ENCODE data around the gene TVP23C. TPM values are rescaled to one million over a fixed set of nuclear protein-coding genes. Genes with fewer than 3 reads are reported as not detected.
A peak's percentile ranks its signal among the peaks of the same experiment; 100 is the strongest.
"Not testable (repeated sequence)": the region's sequence is repeated elsewhere in the genome, so short reads cannot be mapped to it uniquely, and the experiment has no call there.

The TVP23C gene
- total RNA-seq, 2 donors from 2014 or later, result 9.7 to 18.4 TPM

DNA sequence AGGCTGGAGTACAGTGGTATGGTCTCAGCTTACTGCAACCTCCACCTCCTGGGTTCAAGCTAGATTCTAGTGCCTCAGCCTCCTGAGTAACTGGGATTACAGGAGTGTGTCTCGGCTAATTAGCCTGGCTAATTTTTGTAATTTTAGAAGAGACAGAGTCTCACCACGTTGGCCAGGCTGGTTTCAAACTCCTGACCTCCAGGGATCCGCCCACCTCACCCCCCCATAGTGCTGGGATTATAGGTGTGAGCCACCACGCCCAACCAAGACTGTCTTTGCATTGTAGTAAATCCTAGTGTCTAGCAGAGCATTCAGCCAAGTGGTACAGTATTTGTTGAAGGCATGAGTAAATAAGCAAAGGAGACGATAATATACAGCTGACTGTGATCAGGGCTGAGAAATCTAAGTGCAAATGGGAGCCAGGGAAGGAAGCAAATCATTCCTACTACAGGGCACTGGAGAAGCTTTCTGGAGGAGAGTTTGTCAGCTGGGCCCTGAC lies 5.9 kb downstream of the TVP23C start:
- H3K27me3 Mint-ChIP-seq; H3K4me3 Mint-ChIP-seq; ATAC-seq (replicated peaks); H3K27ac Mint-ChIP-seq; H3K4me1 Mint-ChIP-seq; H3K9me3 Mint-ChIP-seq: not testable (repeated sequence)
- peaks cover 12% of the 10 kb centered on the region for H3K36me3 Mint-ChIP-seq (ENCODE audit: low read depth)

DNA sequence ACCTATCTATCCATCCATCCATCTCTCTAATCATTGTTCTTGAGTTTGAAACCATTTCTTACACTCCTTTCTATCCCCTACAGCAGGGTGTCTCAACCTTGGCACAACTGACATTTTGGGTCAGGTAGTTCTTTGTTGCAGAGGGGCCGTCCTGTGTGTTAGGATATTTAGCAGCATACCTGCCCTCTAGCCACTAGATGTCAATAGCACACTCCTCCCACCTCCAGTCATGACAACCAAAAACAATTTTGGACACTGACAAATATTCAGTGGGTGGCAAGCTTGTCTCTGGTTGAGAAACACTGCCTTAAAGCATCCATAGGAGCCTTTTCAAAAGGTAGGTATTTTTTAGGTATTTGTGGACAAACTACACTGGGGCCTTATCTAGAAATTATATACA lies 10.4 kb downstream of the TVP23C start:
- peak; percentile 43 for ATAC-seq (replicated peaks)
- H3K9me3 Mint-ChIP-seq, H3K27me3 Mint-ChIP-seq, H3K4me1 Mint-ChIP-seq, H3K4me3 Mint-ChIP-seq, H3K27ac Mint-ChIP-seq: not testable (repeated sequence)
- H3K36me3 Mint-ChIP-seq (ENCODE audit: low read depth), result peaks cover 19% of the 10 kb centered on the region

GRCh38 chr17:15549552-15549951 lies 13.7 kb downstream of the TVP23C start:
- not testable (repeated sequence) for H3K4me3 Mint-ChIP-seq; H3K27ac Mint-ChIP-seq; H3K27me3 Mint-ChIP-seq; H3K9me3 Mint-ChIP-seq; ATAC-seq (replicated peaks); H3K4me1 Mint-ChIP-seq
- H3K36me3 Mint-ChIP-seq (ENCODE audit: low read depth), result peaks cover 32% of the 10 kb centered on the region

GRCh38 chr17:15546604-15547003 lies 16.7 kb downstream of the TVP23C start:
- ATAC-seq (replicated peaks); H3K9me3 Mint-ChIP-seq; H3K4me3 Mint-ChIP-seq; H3K27ac Mint-ChIP-seq; H3K4me1 Mint-ChIP-seq; H3K27me3 Mint-ChIP-seq: not testable (repeated sequence)
- H3K36me3 Mint-ChIP-seq (ENCODE audit: low read depth), result peaks cover 46% of the 10 kb centered on the region

GRCh38 chr17:15540371-15541219 lies 22.7 kb downstream of the TVP23C start:
- H3K27ac Mint-ChIP-seq; H3K27me3 Mint-ChIP-seq; ATAC-seq (replicated peaks); H3K9me3 Mint-ChIP-seq; H3K4me3 Mint-ChIP-seq; H3K4me1 Mint-ChIP-seq: not testable (repeated sequence)
- peaks cover 55% of the 10 kb centered on the region for H3K36me3 Mint-ChIP-seq (ENCODE audit: low read depth)

DNA sequence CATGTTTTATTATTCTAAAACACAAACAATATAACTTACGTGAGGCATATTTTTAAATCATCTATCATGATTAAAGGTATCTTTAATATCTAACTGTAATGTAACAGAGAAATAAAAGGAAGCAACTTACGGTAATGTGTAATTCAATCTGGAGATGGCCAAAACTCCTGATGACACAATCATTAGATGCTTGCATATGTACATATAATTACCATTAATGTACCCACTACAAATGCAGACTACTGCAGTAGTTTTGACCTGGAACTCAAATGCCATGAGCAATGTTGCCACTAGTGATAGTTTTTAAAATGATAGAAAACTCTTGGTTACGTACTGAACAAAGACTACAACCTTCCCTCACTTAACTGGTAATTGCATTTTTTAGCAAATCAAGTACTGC lies 30.2 kb downstream of the TVP23C start:
- H3K27me3 Mint-ChIP-seq; H3K4me3 Mint-ChIP-seq; H3K4me1 Mint-ChIP-seq; H3K9me3 Mint-ChIP-seq; H3K27ac Mint-ChIP-seq; ATAC-seq (replicated peaks): not testable (repeated sequence)
- H3K36me3 Mint-ChIP-seq (ENCODE audit: low read depth), result peaks cover 15% of the 10 kb centered on the region

DNA sequence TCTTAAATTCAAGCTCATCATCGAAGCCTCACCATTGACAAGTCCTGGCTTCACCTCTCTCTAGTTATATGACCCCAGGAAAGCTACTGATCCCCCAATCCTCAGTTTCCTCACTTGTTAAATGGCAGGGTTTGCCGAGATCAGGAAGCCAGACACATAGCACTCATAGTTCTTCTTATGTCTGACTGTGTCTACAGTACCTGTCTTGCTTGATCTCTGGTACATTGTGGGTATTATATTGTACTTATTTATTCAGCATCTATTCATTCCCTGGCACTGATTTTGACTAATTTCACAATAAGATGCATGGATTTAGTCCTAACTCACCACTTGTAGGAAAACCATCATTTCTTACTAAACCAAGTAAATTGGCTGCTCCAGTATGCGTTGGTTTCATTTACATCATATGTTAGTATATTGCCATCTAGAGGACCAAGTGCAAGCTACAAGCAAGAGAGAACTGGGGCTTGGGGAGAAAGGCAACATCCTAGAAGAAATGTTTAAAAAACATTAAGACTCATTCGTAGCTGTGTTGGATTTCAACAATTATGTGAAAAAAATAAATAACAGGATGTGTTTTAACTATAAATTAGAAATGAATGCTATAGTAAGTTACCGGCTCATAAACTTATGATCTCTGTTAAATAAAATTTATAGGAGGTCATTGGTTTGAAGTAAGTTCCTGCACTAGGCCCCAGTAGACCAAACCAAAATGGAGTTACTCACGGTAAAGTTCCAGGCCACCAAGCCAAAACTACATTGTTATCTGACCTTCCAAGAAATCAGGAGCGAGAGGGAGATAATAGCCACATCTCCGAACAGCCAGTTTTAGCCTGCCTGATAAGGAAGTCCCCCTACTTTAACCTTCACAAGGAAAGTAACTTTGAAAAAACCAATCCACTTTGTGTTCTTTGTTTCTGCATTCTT lies 36.7 kb downstream of the TVP23C start:
- not testable (repeated sequence) for H3K27ac Mint-ChIP-seq; H3K9me3 Mint-ChIP-seq; H3K4me3 Mint-ChIP-seq; H3K27me3 Mint-ChIP-seq; H3K4me1 Mint-ChIP-seq; H3K36me3 Mint-ChIP-seq (ENCODE audit: low read depth)
- peak; percentile 39 for ATAC-seq (replicated peaks)

- ATAC-seq (replicated peaks); H3K36me3 Mint-ChIP-seq (ENCODE audit: low read depth); H3K27ac Mint-ChIP-seq; H3K9me3 Mint-ChIP-seq; H3K4me1 Mint-ChIP-seq; H3K27me3 Mint-ChIP-seq; H3K4me3 Mint-ChIP-seq: not testable (repeated sequence)
These were observed 38.0 kb downstream of the TVP23C start for GRCh38 chr17:15524990-15525985.

DNA sequence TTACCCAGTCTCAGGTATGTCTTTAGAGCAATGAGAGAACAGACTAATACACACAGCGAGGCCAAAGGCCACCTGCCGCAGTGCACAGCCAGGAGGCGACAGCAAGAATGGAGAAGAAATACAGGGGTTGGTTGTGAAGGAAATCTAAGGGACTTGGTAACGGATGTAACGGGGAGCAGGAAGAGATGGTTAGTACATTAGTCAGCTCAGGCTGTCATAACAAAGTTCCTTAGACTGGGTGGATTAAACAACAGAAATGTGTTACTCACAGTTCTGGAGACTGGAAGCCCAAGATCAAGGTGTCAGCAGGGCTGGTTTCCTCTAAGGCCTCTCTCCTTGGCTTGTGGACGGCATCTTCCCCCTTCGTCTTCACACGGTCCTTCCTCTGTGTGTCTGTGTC lies 47.1 kb downstream of the TVP23C start:
- Mint-ChIP-seq H3K36me3 (ENCODE audit: low read depth) (peaks cover 25% of the 10 kb centered on the region), H3K27ac (no peak overlapping the region), H3K4me3 (no peak overlapping the region), H3K27me3 (no peaks in the 10 kb centered on the region), H3K4me1 (no peaks in the 10 kb centered on the region), H3K9me3 (no peaks in the 10 kb centered on the region)
- ATAC-seq (replicated peaks), result no peak

GRCh38 chr17:15514469-15514868 lies 48.8 kb downstream of the TVP23C start:
- no peaks in the 10 kb centered on the region for H3K27me3 Mint-ChIP-seq
- no peak for ATAC-seq (replicated peaks)
- H3K4me3 Mint-ChIP-seq, result no peak overlapping the region
- peaks cover 33% of the 10 kb centered on the region for H3K36me3 Mint-ChIP-seq (ENCODE audit: low read depth)
- H3K27ac Mint-ChIP-seq, result no peak overlapping the region
- peaks cover 5% of the 10 kb centered on the region for H3K4me1 Mint-ChIP-seq
- no peaks in the 10 kb centered on the region for H3K9me3 Mint-ChIP-seq

DNA sequence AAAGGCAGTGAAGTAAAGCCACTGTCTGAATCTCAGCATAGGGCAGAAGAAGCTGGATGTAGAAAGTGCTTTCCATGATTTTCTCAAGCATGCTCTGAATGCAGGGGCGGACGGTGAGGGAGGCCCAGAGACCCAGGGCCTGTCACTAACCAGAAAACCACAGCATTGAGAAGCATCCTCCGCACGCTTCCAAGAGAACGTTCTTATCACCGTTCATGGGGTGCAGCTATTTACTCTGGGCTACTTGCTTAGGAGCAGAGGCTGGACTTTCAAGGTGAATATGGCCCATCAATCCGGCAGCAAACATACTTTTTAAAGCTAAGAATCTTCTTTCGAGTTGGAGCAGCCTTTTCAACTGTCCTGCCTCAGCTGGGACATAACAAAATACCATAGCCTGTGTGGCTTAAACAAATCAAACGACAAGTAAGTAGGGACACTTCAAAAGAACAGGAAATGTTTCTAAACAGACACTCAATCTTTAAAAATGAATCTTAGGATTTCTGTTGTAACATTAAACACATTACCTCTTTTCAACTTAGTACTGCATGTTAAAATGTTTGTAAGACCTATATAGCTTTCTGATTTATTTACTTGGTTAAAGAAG lies 49.3 kb downstream of the TVP23C start:
- peaks cover 33% of the 10 kb centered on the region for H3K36me3 Mint-ChIP-seq (ENCODE audit: low read depth)
- H3K4me1 Mint-ChIP-seq, result peaks cover 5% of the 10 kb centered on the region
- no peak for ATAC-seq (replicated peaks)
- no peak overlapping the region for H3K4me3 Mint-ChIP-seq
- H3K27me3 Mint-ChIP-seq, result no peaks in the 10 kb centered on the region
- no peaks in the 10 kb centered on the region for H3K9me3 Mint-ChIP-seq
- no peak overlapping the region for H3K27ac Mint-ChIP-seq

- H3K4me3 Mint-ChIP-seq, result no peak overlapping the region
- ATAC-seq (replicated peaks), result no peak
- H3K36me3 Mint-ChIP-seq (ENCODE audit: low read depth), result peaks cover 33% of the 10 kb centered on the region
- H3K4me1 Mint-ChIP-seq, result peaks cover 5% of the 10 kb centered on the region
- no peak overlapping the region for H3K27ac Mint-ChIP-seq
- H3K9me3 Mint-ChIP-seq, result no peaks in the 10 kb centered on the region
- no peaks in the 10 kb centered on the region for H3K27me3 Mint-ChIP-seq
These were observed 50.1 kb downstream of the TVP23C start for GRCh38 chr17:15513058-15513791.

- H3K4me3 Mint-ChIP-seq, result no peak overlapping the region
- H3K27ac Mint-ChIP-seq, result no peak overlapping the region
- no peak for ATAC-seq (replicated peaks)
- no peaks in the 10 kb centered on the region for H3K27me3 Mint-ChIP-seq
- peaks cover 33% of the 10 kb centered on the region for H3K36me3 Mint-ChIP-seq (ENCODE audit: low read depth)
- peaks cover 5% of the 10 kb centered on the region for H3K4me1 Mint-ChIP-seq
- no peaks in the 10 kb centered on the region for H3K9me3 Mint-ChIP-seq
These were observed 51.1 kb downstream of the TVP23C start for GRCh38 chr17:15512071-15512709.
